H9 (cell line): ENCODE results near the gene FAM25A. TPM values are rescaled to one million over a fixed set of nuclear protein-coding genes. Genes with fewer than 3 reads are reported as not detected.

Experiments
- DNase-seq: peaks from one replicate; pipeline ENCODE4 v3.0.0-alpha.2; 2017
- H2AFZ ChIP-seq: one replicate; pipeline ENCODE4 v1.6.1; 2013; ENCODE audit warnings: mild to moderate bottlenecking, low read length, control low read depth, moderate library complexity
- H2AK5ac ChIP-seq: 2 replicates; pipeline ENCODE4 v1.6.1; 2013; ENCODE audit warnings: low read length, control low read depth, mixed read lengths; ENCODE audit not compliant: insufficient read length
- H2BK120ac ChIP-seq: one replicate; pipeline ENCODE4 v1.6.1; 2013; ENCODE audit warnings: low read depth, mild to moderate bottlenecking, low read length, control low read depth, inconsistent platforms; ENCODE audit not compliant: poor library complexity, severe bottlenecking
- H2BK12ac ChIP-seq: 2 replicates; pipeline ENCODE4 v1.6.1; 2013; ENCODE audit warnings: low read length, control low read depth, mixed read lengths, low read depth; ENCODE audit not compliant: insufficient read length
- H2BK15ac ChIP-seq: 2 replicates; pipeline ENCODE4 v1.6.1; 2013; ENCODE audit warnings: low read depth, low read length, control low read depth
- H2BK20ac ChIP-seq: one replicate; pipeline ENCODE4 v1.6.1; 2013; ENCODE audit warnings: low read depth, mild to moderate bottlenecking, low read length, control low read depth, inconsistent platforms; ENCODE audit not compliant: poor library complexity, severe bottlenecking
- H2BK5ac ChIP-seq: 2 replicates; pipeline ENCODE4 v1.6.1; 2013; ENCODE audit warnings: low read length, control low read depth, mixed read lengths; ENCODE audit not compliant: insufficient read length
- H3K14ac ChIP-seq: 2 replicates; pipeline ENCODE4 v1.6.1; 2013; ENCODE audit warnings: low read length, control low read depth; ENCODE audit not compliant: insufficient read depth
- H3K18ac ChIP-seq: 2 replicates; pipeline ENCODE4 v1.6.1; 2013; ENCODE audit warnings: low read depth, mild to moderate bottlenecking, mixed read lengths, low read length, control low read depth; ENCODE audit not compliant: insufficient read length
- H3K23ac ChIP-seq: 2 replicates; pipeline ENCODE4 v1.6.1; 2013; ENCODE audit warnings: low read length, control low read depth, mixed read lengths, low read depth; ENCODE audit not compliant: insufficient read length
- H3K23me2 ChIP-seq: 2 replicates; pipeline ENCODE4 v1.6.1; 2013; ENCODE audit warnings: low read depth, mild to moderate bottlenecking, mixed read lengths, low read length, control low read depth; ENCODE audit not compliant: insufficient read length, poor library complexity, severe bottlenecking
- H3K27ac ChIP-seq: 2 replicates; pipeline ENCODE4 v1.5.1; 2013; ENCODE audit warnings: low read length, control low read depth, mixed read lengths, low read depth; ENCODE audit not compliant: insufficient read length
- H3K27me3 ChIP-seq: 2 replicates; pipeline ENCODE4 v1.6.1; 2013; ENCODE audit warnings: low read length, control low read depth, inconsistent platforms; ENCODE audit not compliant: insufficient read depth
- H3K4ac ChIP-seq: 2 replicates; pipeline ENCODE4 v1.6.1; 2013; ENCODE audit warnings: low read depth, mild to moderate bottlenecking, control low read depth, inconsistent platforms, low read length, moderate library complexity
- H3K4me1 ChIP-seq: 2 replicates; pipeline ENCODE4 v1.6.1; 2013; ENCODE audit warnings: low read length, control low read depth, inconsistent platforms; ENCODE audit not compliant: insufficient read depth
- H3K4me2 ChIP-seq: 2 replicates; pipeline ENCODE4 v1.6.1; 2013; ENCODE audit warnings: low read length, control low read depth, mixed read lengths; ENCODE audit not compliant: insufficient read length, insufficient read depth
- H3K56ac ChIP-seq: 2 replicates; pipeline ENCODE4 v1.6.1; 2013; ENCODE audit warnings: low read depth, mild to moderate bottlenecking, mixed read lengths, low read length, control low read depth; ENCODE audit not compliant: insufficient read length
- H3K79me1 ChIP-seq: 2 replicates; pipeline ENCODE4 v1.6.1; 2013; ENCODE audit warnings: low read depth, mild to moderate bottlenecking, moderate library complexity, low read length, control low read depth, inconsistent platforms; ENCODE audit not compliant: insufficient read depth, poor library complexity, severe bottlenecking
- H3K79me2 ChIP-seq: 2 replicates; pipeline ENCODE4 v1.6.1; 2013; ENCODE audit warnings: low read length, control low read depth, inconsistent platforms; ENCODE audit not compliant: insufficient read depth
- H3K9ac ChIP-seq: 2 replicates; pipeline ENCODE4 v1.6.1; 2013; ENCODE audit warnings: low read length, control low read depth, mixed read lengths; ENCODE audit not compliant: insufficient read length; ENCODE audit errors: extremely low read depth
- H3K9me3 ChIP-seq: one replicate; pipeline ENCODE4 v1.6.1; 2013; ENCODE audit warnings: low read depth, low read length, inconsistent platforms; ENCODE audit not compliant: control insufficient read depth
- H3T11ph ChIP-seq: one replicate; pipeline ENCODE4 v1.6.1; 2013; ENCODE audit warnings: mild to moderate bottlenecking, low read length, control low read depth, inconsistent platforms
- H4K20me1 ChIP-seq: one replicate; pipeline ENCODE4 v1.6.1; 2013; ENCODE audit not compliant: control insufficient read depth, insufficient read length, insufficient read depth
- H4K5ac ChIP-seq: 2 replicates; pipeline ENCODE4 v1.6.1; 2013; ENCODE audit warnings: low read depth, mild to moderate bottlenecking, mixed read lengths, low read length, control low read depth; ENCODE audit not compliant: insufficient read length
- H4K8ac ChIP-seq: replicated peaks from 2 replicates; pipeline ENCODE4 v1.6.1; 2013; ENCODE audit warnings: low read length, control low read depth, mixed read lengths, low read depth; ENCODE audit not compliant: insufficient read length
- H4K91ac ChIP-seq: 2 replicates; pipeline ENCODE4 v1.6.1; 2013; ENCODE audit warnings: low read depth, mild to moderate bottlenecking, moderate library complexity, mixed read lengths, low read length, control low read depth; ENCODE audit not compliant: insufficient read length
- H3K27ac Mint-ChIP-seq, 3 experiments: 2 replicates in 2 of 3; 3 replicates in 1 of 3; pipeline ENCODE4 v1.8.0; 2020 to 2021; ENCODE audit warnings: mixed read lengths in 3 of 3, mild to moderate bottlenecking in 1 of 3, moderate library complexity in 1 of 3
- H3K27me3 Mint-ChIP-seq: 2 replicates; pipeline ENCODE4 v1.8.0; 2021; ENCODE audit warnings: low read depth, mild to moderate bottlenecking, moderate library complexity, mixed read lengths
- H3K36me3 Mint-ChIP-seq, 3 experiments: 2 replicates in 2 of 3; 3 replicates in 1 of 3; pipeline ENCODE4 v1.8.0; 2020 to 2021; ENCODE audit warnings: low read depth in 3 of 3, mixed read lengths in 3 of 3; ENCODE audit not compliant: insufficient read depth in 1 of 3
- H3K4me1 Mint-ChIP-seq, 2 experiments: 2 replicates each; pipeline ENCODE4 v1.8.0; 2020; ENCODE audit warnings: mixed read lengths in 2 of 2
- H3K4me3 Mint-ChIP-seq, 2 experiments: 2 replicates in 1 of 2; 3 replicates in 1 of 2; pipeline ENCODE4 v1.8.0; 2020 to 2021; ENCODE audit warnings: mild to moderate bottlenecking in 2 of 2, mixed read lengths in 2 of 2, moderate library complexity in 1 of 2
- H3K9me3 Mint-ChIP-seq, 2 experiments: 2 replicates in 1 of 2; 3 replicates in 1 of 2; pipeline ENCODE4 v1.8.0; 2020; ENCODE audit warnings: mild to moderate bottlenecking in 2 of 2, mixed read lengths in 2 of 2, moderate library complexity in 1 of 2
- CTCF ChIP-seq: fragments of 200-600 bp; sonication (generic); conservative IDR thresholded peaks from 3 replicates; pipeline ENCODE4 v1.8.0; 2021; ENCODE audit warnings: antibody characterized with exemption, mild to moderate bottlenecking
- WGBS: extraction: QIAGEN DNeasy Blood & Tissue Kit; methylation state at CpG from one replicate; pipeline ENCODE4 v1.1.7; 2013; ENCODE audit warnings: missing lambda C conversion rate, low lambda C conversion rate, mixed read lengths; ENCODE audit not compliant: insufficient read length; ENCODE audit errors: extremely low coverage; 5-methylcytosine and 5-hydroxymethylcytosine counted together
- total RNA-seq: library from RNA; stranded (reverse); gene quantifications from 2 replicates; pipeline ENCODE4 v1.2.1, GENCODE V29; 2021

The FAM25A gene
- total RNA-seq, 1 experiment from 2014 or later = not detected

DNA sequence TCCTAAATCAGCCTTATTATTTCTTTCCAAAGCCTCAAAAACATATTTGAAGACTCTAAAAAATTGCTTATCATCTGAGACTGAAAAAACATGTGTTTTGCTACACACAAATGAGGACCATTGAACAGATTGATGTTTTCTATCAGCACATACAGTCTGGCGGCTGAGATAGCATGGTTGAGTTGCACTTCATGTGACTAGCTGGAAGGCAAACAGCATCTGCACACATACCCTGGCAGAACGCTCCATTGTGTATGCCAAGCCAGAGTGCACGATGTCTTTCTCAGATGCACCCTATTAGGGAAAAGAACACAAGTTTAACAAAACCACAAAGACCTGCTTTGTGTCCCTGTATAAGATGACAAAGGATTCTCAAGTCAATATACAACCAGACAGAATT lies 33.0 kb downstream of the FAM25A start:
- no peak overlapping the region for H2BK15ac ChIP-seq
- no peak overlapping the region for H2BK20ac ChIP-seq
- Mint-ChIP-seq H3K4me1 (no peaks in the 10 kb centered on the region), H3K27me3 (no peaks in the 10 kb centered on the region), H3K4me3 (no peak overlapping the region), H3K9me3 (no peaks in the 10 kb centered on the region), H3K27ac (no peak overlapping the region), H3K36me3 (peaks cover 19 to 56% (median 36%) of the 10 kb centered on the region in 3 experiments; a peak in 6 of 7 replicates)
- no peaks in the 10 kb centered on the region for H3K4me1 ChIP-seq
- no peak overlapping the region for H3T11ph ChIP-seq
- H3K23ac ChIP-seq = no peak overlapping the region
- H3K4me2 ChIP-seq = no peak overlapping the region
- no peaks in the 10 kb centered on the region for H4K20me1 ChIP-seq
- no peaks in the 10 kb centered on the region for H3K79me2 ChIP-seq
- no CpG with 5 or more reads among the region's 3 CpGs for WGBS
- H3K23me2 ChIP-seq = no peaks in the 10 kb centered on the region
- H4K91ac ChIP-seq = no peak overlapping the region
- H3K4ac ChIP-seq = no peak overlapping the region
- no peak overlapping the region for H2BK120ac ChIP-seq
- H3K79me1 ChIP-seq = no peaks in the 10 kb centered on the region
- no peak overlapping the region for H3K14ac ChIP-seq
- H3K56ac ChIP-seq = no peak overlapping the region
- H3K27me3 ChIP-seq = no peaks in the 10 kb centered on the region
- H2AFZ ChIP-seq = no peak overlapping the region
- H2AK5ac ChIP-seq = no peak overlapping the region
- no peak overlapping the region for H4K8ac ChIP-seq
- H2BK12ac ChIP-seq = no peak overlapping the region
- no peak for TF ChIP-seq CTCF
- H3K9ac ChIP-seq = no peak overlapping the region
- no peaks in the 10 kb centered on the region for H3K9me3 ChIP-seq
- no peak for DNase-seq
- no peak overlapping the region for H3K27ac ChIP-seq
- H4K5ac ChIP-seq = no peak overlapping the region
- H3K18ac ChIP-seq = no peak overlapping the region
- H2BK5ac ChIP-seq = no peak overlapping the region
